Daoy (cell line): Measurements from ENCODE around the gene TANGO2. TPM values are rescaled to one million over a fixed set of nuclear protein-coding genes. Genes with fewer than 3 reads are reported as not detected.

Experiments
- DNase-seq: peaks from one replicate; pipeline ENCODE4 v3.0.0-alpha.2; 2015; ENCODE audit warnings: low read depth
- total RNA-seq: library from RNA; depleted of rRNA; stranded (reverse); fragments of >200 nt; shearing (Covaris generic); gene quantifications from 2 replicates; pipeline ENCODE4 v1.2.3, GENCODE V29; 2014

Gene TANGO2
- total RNA-seq, 1 experiment from 2014 or later = 21.1 TPM

GRCh38 chr22:20026204-20026908 lies 5.4 kb downstream of the TANGO2 start:
- DNase-seq = no peak

GRCh38 chr22:20026996-20027601 lies 6.2 kb downstream of the TANGO2 start:
- no peak for DNase-seq

- no peak for DNase-seq
Measured at GRCh38 chr22:20027966-20028854, 7.3 kb downstream of the TANGO2 start.

GRCh38 chr22:20028855-20029549 lies 8.1 kb downstream of the TANGO2 start:
- no peak for DNase-seq

- no peak for DNase-seq
Measured at GRCh38 chr22:20029550-20030225, 8.8 kb downstream of the TANGO2 start.

GRCh38 chr22:20031732-20032406 lies 11.0 kb downstream of the TANGO2 start:
- no peak for DNase-seq

GRCh38 chr22:20032407-20032991 lies 11.6 kb downstream of the TANGO2 start:
- DNase-seq = no peak

- DNase-seq = no peak
Measured at GRCh38 chr22:20033045-20033706, 12.3 kb downstream of the TANGO2 start.

GRCh38 chr22:20034143-20034542 lies 13.2 kb downstream of the TANGO2 start:
- DNase-seq = no peak

- DNase-seq = no peak
Measured at GRCh38 chr22:20035375-20036083, 14.6 kb downstream of the TANGO2 start.

GRCh38 chr22:20036084-20036482 lies 15.2 kb downstream of the TANGO2 start:
- DNase-seq = no peak

GRCh38 chr22:20036535-20037392 lies 15.9 kb downstream of the TANGO2 start:
- no peak for DNase-seq

GRCh38 chr22:20037419-20037818 lies 16.5 kb downstream of the TANGO2 start:
- DNase-seq = no peak

- no peak for DNase-seq
Measured at GRCh38 chr22:20038574-20038973, 17.7 kb downstream of the TANGO2 start.

- no peak for DNase-seq
Measured at GRCh38 chr22:20039683-20040325, 18.9 kb downstream of the TANGO2 start.

GRCh38 chr22:20040327-20041200 lies 19.7 kb downstream of the TANGO2 start:
- no peak for DNase-seq
